DND-41 (cell line): Measurements from ENCODE around the gene PSMB8.
"Not testable (repeated sequence)": the region's sequence is repeated elsewhere in the genome, so short reads cannot be mapped to it uniquely, and the experiment has no call there.

ENCODE experiments used
- ATAC-seq: fragments of 200-7000 bp; cut with Tn5 transposase; 3 replicates; pipeline ENCODE4 v1.9.1; 2021; ENCODE audit warnings: low read depth; ENCODE audit not compliant: insufficient read depth
- DNase-seq: peaks from one replicate; pipeline ENCODE4 v3.0.0-alpha.2; 2020
- H2AFZ ChIP-seq: 2 replicates; pipeline ENCODE4 v1.6.0; 2012; ENCODE audit warnings: low read depth, low read length
- H3K27ac ChIP-seq: 2 replicates; pipeline ENCODE4 v1.5.1; 2012; ENCODE audit warnings: low read length, inconsistent platforms
- H3K27me3 ChIP-seq: fragments of 200-600 bp; sonication (generic); 2 replicates; pipeline ENCODE4 v1.6.0; 2012; ENCODE audit warnings: low read length, mild to moderate bottlenecking, inconsistent platforms; ENCODE audit not compliant: insufficient read depth, poor library complexity
- H3K36me3 ChIP-seq: 2 replicates; pipeline ENCODE4 v1.5.1; 2012; ENCODE audit warnings: low read length, inconsistent platforms; ENCODE audit not compliant: insufficient read depth
- H3K4me1 ChIP-seq: 2 replicates; pipeline ENCODE4 v1.5.1; 2012; ENCODE audit warnings: mild to moderate bottlenecking, low read length; ENCODE audit not compliant: insufficient read depth
- H3K4me2 ChIP-seq: 2 replicates; pipeline ENCODE4 v1.6.0; 2012; ENCODE audit warnings: mild to moderate bottlenecking, moderate library complexity, low read length, inconsistent platforms; ENCODE audit not compliant: insufficient read depth
- H3K4me3 ChIP-seq, 2 experiments: fragments of 200-600 bp in 1 of 2; shearing (Covaris generic) in 1 of 2; 2 replicates each; pipeline ENCODE4 v1.5.1; 2012 to 2016; ENCODE audit warnings: inconsistent platforms in 2 of 2, low read length in 2 of 2, mild to moderate bottlenecking in 2 of 2, low read depth in 1 of 2, moderate library complexity in 1 of 2
- H3K79me2 ChIP-seq: 2 replicates; pipeline ENCODE4 v1.6.0; 2012; ENCODE audit warnings: low read length, inconsistent platforms; ENCODE audit not compliant: insufficient read depth
- H3K9ac ChIP-seq: 2 replicates; pipeline ENCODE4 v1.6.0; 2012; ENCODE audit warnings: low read depth, mild to moderate bottlenecking, inconsistent platforms, low read length, moderate library complexity
- H3K9me3 ChIP-seq: 2 replicates; pipeline ENCODE4 v1.5.1; 2012; ENCODE audit warnings: low read length, moderate library complexity, mild to moderate bottlenecking, inconsistent platforms; ENCODE audit not compliant: insufficient read depth, severe bottlenecking
- H4K20me1 ChIP-seq: 2 replicates; pipeline ENCODE4 v1.6.0; 2012; ENCODE audit warnings: low read length; ENCODE audit not compliant: insufficient read depth
- CTCF ChIP-seq: IDR thresholded peaks from 2 replicates; pipeline ENCODE4 v1.5.1; 2012; ENCODE audit warnings: borderline replicate concordance, low read length, moderate library complexity, mild to moderate bottlenecking; ENCODE audit not compliant: poor library complexity, severe bottlenecking; ENCODE audit errors: extremely low read depth
- EZH2 ChIP-seq: IDR thresholded peaks from 3 replicates; pipeline ENCODE4 v1.6.1; 2012; ENCODE audit warnings: borderline replicate concordance, low read depth, mild to moderate bottlenecking, moderate library complexity, low read length, inconsistent platforms; ENCODE audit not compliant: severe bottlenecking

PSMB8 gene

GRCh38 chr6:32885698-32886286, 41.9 kb upstream of the PSMB8 start:
- Histone ChIP-seq H4K20me1 (no peaks in the 10 kb centered on the region), H3K27me3 (peaks cover 22% of the 10 kb centered on the region), H3K27ac (no peak overlapping the region), H3K4me1 (no peaks in the 10 kb centered on the region), H2AFZ (no peak overlapping the region), H3K9me3 (no peaks in the 10 kb centered on the region), H3K4me3 (no peak overlapping the region), H3K36me3 (no peaks in the 10 kb centered on the region), H3K79me2 (no peaks in the 10 kb centered on the region), H3K9ac (no peak overlapping the region), H3K4me2 (no peak overlapping the region)
- TF ChIP-seq CTCF (peak; percentile 71), EZH2 (no peak)
- DNase-seq (no peak), ATAC-seq (peak; percentile 73; the same call in 2 of the 3 replicates)

- H3K4me3 ChIP-seq = no peak overlapping the region
- no peaks in the 10 kb centered on the region for H3K36me3 ChIP-seq
- no peak overlapping the region for H2AFZ ChIP-seq
- H3K9ac ChIP-seq = no peak overlapping the region
- H3K9me3 ChIP-seq = no peaks in the 10 kb centered on the region
- no peak overlapping the region for H3K27ac ChIP-seq
- no peaks in the 10 kb centered on the region for H3K4me1 ChIP-seq
- DNase-seq (no peak), ATAC-seq (no peak)
- no peaks in the 10 kb centered on the region for H3K79me2 ChIP-seq
- H3K4me2 ChIP-seq = no peak overlapping the region
- H4K20me1 ChIP-seq = no peaks in the 10 kb centered on the region
- peaks cover 22% of the 10 kb centered on the region for H3K27me3 ChIP-seq
- TF ChIP-seq EZH2 (no peak), CTCF (no peak)
Measured at GRCh38 chr6:32883789-32884188, 39.9 kb upstream of the PSMB8 start.

GRCh38 chr6:32882879-32883250, 39.0 kb upstream of the PSMB8 start:
- Histone ChIP-seq H3K36me3 (no peaks in the 10 kb centered on the region), H3K9me3 (no peaks in the 10 kb centered on the region), H3K4me2 (no peak overlapping the region), H3K4me1 (no peaks in the 10 kb centered on the region), H3K9ac (no peak overlapping the region), H2AFZ (no peak overlapping the region), H4K20me1 (no peaks in the 10 kb centered on the region), H3K79me2 (no peaks in the 10 kb centered on the region), H3K4me3 (no peak overlapping the region), H3K27me3 (peaks cover 22% of the 10 kb centered on the region), H3K27ac (no peak overlapping the region)
- TF ChIP-seq CTCF = no peak
- TF ChIP-seq EZH2 = no peak
- no peak for DNase-seq
- ATAC-seq = no peak

GRCh38 chr6:32880962-32881361, 37.1 kb upstream of the PSMB8 start:
- not testable (repeated sequence) for H3K4me2 ChIP-seq, H4K20me1 ChIP-seq, H3K79me2 ChIP-seq, H3K9ac ChIP-seq, H3K9me3 ChIP-seq, H3K36me3 ChIP-seq, H3K4me3 ChIP-seq, H3K4me1 ChIP-seq, H2AFZ ChIP-seq, DNase-seq, ATAC-seq, H3K27ac ChIP-seq
- peaks cover 13% of the 10 kb centered on the region for H3K27me3 ChIP-seq
